SH-SY5Y (cell line): ENCODE data around the gene SPATA20.

Source experiments
- GATA2 ChIP-seq: IDR thresholded peaks from 2 replicates; pipeline ENCODE4 v1.6.1; 2011; ENCODE audit warnings: mild to moderate bottlenecking, low read depth, low read length
- GATA3 ChIP-seq: IDR thresholded peaks from 2 replicates; pipeline ENCODE4 v1.6.1; 2011; ENCODE audit warnings: low read depth, mild to moderate bottlenecking, low read length, moderate library complexity

GRCh38 chr17:50565402-50566350 is 18.7 kb downstream of the SPATA20 start:
- TF ChIP-seq GATA2 (peak; percentile 81), GATA3 (no peak)
